ENCODE data around the gene ZMIZ1.

The ZMIZ1 gene

GRCh38 chr10:79148452-79149344 lies 79.9 kb downstream of the ZMIZ1 start:
- DNase-seq (ENCODE audit: low read depth in 2 of 3, low spot score in 2 of 3): no peak

- DNase-seq (ENCODE audit: low read depth in 2 of 3, low spot score in 2 of 3): no peak
These were observed 80.5 kb downstream of the ZMIZ1 start for GRCh38 chr10:79149345-79149661.

GRCh38 chr10:79149662-79150443 lies 81.1 kb downstream of the ZMIZ1 start:
- DNase-seq (ENCODE audit: low read depth in 2 of 3, low spot score in 2 of 3): peak in 1 of 3 experiments; percentile 22

- no peak for DNase-seq (ENCODE audit: low read depth in 2 of 3, low spot score in 2 of 3)
These were observed 81.6 kb downstream of the ZMIZ1 start for GRCh38 chr10:79150444-79150754.

GRCh38 chr10:79152423-79152817 lies 83.7 kb downstream of the ZMIZ1 start:
- DNase-seq (ENCODE audit: low read depth in 2 of 3, low spot score in 2 of 3): no peak

GRCh38 chr10:79153745-79154144 lies 85.0 kb downstream of the ZMIZ1 start:
- no peak for DNase-seq (ENCODE audit: low read depth in 2 of 3, low spot score in 2 of 3)

GRCh38 chr10:79155301-79156081 lies 86.7 kb downstream of the ZMIZ1 start:
- DNase-seq (ENCODE audit: low read depth in 2 of 3, low spot score in 2 of 3): no peak

- no peak for DNase-seq (ENCODE audit: low read depth in 2 of 3, low spot score in 2 of 3)
These were observed 87.8 kb downstream of the ZMIZ1 start for GRCh38 chr10:79156334-79157274.

- no peak for DNase-seq (ENCODE audit: low read depth in 2 of 3, low spot score in 2 of 3)
These were observed 89.2 kb downstream of the ZMIZ1 start for GRCh38 chr10:79158004-79158340.

- DNase-seq (ENCODE audit: low read depth in 2 of 3, low spot score in 2 of 3): no peak
These were observed 89.8 kb downstream of the ZMIZ1 start for GRCh38 chr10:79158402-79159097.

- no peak for DNase-seq (ENCODE audit: low read depth in 2 of 3, low spot score in 2 of 3)
These were observed 90.4 kb downstream of the ZMIZ1 start for GRCh38 chr10:79159141-79159651.

GRCh38 chr10:79159785-79160184 lies 91.0 kb downstream of the ZMIZ1 start:
- DNase-seq (ENCODE audit: low read depth in 2 of 3, low spot score in 2 of 3): no peak

- DNase-seq (ENCODE audit: low read depth in 2 of 3, low spot score in 2 of 3): no peak
These were observed 91.4 kb downstream of the ZMIZ1 start for GRCh38 chr10:79160191-79160590.

- DNase-seq (ENCODE audit: low read depth in 2 of 3, low spot score in 2 of 3): no peak
These were observed 92.8 kb downstream of the ZMIZ1 start for GRCh38 chr10:79161557-79161956.

GRCh38 chr10:79162022-79162421 lies 93.3 kb downstream of the ZMIZ1 start:
- no peak for DNase-seq (ENCODE audit: low read depth in 2 of 3, low spot score in 2 of 3)

- DNase-seq (ENCODE audit: low read depth in 2 of 3, low spot score in 2 of 3): no peak
These were observed 94.3 kb downstream of the ZMIZ1 start for GRCh38 chr10:79162861-79163665.

GRCh38 chr10:79163666-79163975 lies 94.9 kb downstream of the ZMIZ1 start:
- DNase-seq (ENCODE audit: low read depth in 2 of 3, low spot score in 2 of 3): no peak

GRCh38 chr10:79164075-79164474 lies 95.3 kb downstream of the ZMIZ1 start:
- no peak for DNase-seq (ENCODE audit: low read depth in 2 of 3, low spot score in 2 of 3)

GRCh38 chr10:79165070-79165778 lies 96.5 kb downstream of the ZMIZ1 start:
- no peak for DNase-seq (ENCODE audit: low read depth in 2 of 3, low spot score in 2 of 3)
